ENCODE results near the gene DIRAS1.
"Not testable (repeated sequence)": the region's sequence is repeated elsewhere in the genome, so short reads cannot be mapped to it uniquely, and the experiment has no call there.

The DIRAS1 gene

DNA sequence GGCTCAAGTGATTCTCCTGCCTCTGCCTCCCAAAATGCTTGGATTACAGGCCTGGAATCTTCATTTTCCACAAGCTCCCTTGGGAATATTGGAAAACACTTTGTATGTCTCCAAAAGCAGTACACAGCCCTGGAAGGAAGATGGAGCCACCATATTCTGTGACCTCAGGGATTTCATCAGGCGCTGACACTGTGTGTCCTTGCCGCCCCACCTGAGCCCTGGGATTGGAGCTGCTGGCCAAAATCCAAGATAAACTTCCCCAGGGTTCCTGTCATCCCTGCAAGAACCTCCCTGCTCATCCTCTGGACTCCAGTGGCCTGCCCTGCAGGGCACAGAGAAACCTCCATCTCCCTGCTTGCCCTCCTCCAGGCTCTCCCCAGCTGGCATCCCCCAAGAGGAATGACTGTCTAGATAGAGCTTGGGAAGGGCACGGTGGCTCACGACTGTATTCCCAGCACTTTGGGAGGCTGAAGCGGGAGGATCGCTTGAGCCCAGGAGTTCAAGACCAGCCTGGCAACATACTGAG, 17.4 kb downstream of the DIRAS1 start:
- DNase-seq = no peak

DNA sequence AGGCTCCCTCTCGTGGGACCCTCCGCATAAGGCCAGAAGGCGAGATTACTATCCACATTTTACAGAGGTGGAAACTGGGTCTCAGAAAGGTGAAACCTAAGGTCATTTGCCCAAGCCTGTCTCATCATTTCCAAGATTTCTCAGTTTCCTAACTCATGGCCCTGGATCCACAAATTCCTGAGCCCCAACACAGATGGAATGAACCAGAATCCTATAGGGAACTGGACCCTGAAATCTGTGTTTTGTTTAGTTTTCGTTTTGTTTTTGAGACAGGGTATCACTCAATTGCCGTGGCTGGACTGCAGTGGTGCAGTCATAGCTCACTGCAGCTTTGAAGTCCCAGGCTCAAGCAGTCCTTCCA, 18.1 kb downstream of the DIRAS1 start:
- no peak for DNase-seq

DNA sequence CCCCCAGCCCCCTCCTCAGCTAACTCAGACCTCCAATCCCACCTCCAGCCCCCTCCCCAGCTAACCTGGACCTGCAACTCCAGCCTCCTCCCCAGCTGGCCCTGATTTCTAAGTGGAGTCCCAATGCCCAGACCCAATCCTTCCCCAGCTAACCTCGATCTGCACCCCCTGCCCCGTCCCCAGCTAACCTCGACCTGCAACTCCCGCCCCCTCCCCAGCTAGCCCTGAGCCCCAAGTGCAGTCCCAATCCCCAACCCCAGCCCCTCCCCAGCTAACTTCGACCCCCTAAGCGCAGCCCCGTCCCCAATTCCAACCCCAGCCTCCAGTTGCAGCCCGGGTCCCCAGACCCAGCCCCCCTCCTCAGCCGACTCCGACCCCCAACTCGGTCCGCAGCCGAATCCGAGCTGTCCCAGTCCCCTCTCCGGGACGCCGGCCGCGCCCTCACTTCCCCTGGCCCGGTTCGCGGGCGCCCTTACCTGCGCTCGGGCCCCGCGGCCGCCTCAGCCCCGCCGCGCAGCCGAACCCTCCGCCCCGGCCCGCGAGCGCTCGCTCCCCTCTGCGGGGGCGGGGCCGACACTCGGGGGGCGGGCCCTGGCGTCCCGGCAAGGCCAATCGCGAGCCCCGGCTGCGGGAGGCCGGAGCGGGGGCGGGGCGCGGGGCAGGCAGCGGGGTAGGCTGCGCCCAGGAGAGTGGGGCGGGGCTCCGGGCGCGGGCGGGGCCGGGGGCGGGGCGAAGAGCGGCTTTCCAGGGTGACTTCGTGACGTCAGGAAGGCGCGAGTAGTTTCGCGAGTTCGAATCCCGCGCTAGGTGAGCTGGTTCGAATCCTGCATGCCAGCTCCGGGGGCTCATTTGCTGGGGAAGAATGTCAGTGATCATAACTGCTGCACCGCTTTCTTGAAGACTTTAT, 18.7 kb downstream of the DIRAS1 start, which contains the start of gene GNG7:
Gene GNG7, minus strand, starts transcription at position 525 of the 907 bp plus-strand sequence. CDS start 182,006 bp downstream, outside the sequence.
- no peak for DNase-seq

DNA sequence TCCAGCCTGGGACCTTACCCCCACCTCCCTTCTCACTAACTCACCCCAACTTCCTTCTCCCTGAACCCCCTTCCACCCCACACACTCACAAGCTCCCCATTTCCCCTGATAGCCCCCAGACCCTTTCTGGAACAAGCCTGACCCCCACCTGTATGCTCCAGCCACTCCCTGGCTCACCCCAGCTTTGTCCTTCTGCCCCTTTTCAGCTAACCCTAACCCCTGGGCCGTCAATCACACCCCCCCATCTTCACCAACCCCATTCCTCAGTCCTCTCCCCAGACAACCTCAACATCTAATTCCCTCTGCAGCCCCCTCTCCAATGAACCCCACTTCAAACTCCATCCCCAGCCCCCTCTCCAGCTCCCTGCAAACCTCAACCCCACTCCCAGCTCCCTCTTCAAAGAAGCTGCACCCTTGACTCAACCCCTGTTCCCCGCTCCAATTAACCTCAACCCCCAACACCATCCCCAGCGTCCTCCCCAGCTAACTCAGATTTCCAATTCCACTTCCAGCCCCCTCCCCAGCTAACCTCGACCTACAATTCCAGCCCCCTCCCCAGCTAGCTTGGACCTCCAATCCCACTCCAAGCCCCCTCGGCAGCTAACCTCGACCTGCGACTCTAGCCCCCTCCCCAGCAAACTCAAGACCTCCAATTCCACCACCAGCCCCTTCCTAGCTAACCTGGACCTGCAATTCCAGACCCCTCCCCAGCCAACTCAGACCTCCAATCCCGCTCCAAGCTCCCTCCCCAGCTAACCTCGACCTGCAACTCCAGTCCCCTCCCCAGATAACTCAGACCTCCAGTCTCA, 19.6 kb downstream of the DIRAS1 start:
- no peak for DNase-seq

DNA sequence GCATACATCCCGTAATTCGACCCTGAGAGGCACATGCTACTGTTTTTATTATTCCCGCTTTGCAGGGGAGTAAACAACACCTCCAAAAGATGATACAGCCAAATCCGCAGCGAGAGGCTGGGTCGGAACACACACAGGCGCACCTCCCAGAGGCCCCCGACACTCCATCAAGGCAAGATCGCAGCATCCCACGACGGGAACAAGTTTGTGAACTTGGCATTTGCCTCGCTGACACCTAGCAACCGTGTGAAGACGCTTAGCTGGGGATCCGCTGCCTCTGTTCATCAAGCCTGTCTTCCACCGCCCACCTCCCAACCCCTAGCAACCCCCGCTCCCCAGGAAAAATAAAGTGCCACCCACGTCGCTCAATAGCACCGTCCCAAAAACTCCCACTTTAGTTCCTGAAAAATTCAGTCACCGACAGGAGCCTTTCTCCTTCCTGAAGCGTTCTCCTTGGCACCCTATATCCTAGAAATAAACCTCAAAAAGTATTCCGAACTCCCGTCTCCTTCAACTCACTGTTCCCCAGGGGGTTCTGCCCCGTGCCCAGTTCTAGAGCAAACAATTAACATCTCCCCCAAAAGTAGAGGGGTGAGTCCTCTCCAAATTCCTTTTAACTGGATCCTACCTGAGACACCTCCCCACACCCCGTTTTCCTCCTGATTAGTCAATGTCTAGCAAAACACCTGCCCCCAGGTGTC, 20.4 kb downstream of the DIRAS1 start:
- DNase-seq = no peak

DNA sequence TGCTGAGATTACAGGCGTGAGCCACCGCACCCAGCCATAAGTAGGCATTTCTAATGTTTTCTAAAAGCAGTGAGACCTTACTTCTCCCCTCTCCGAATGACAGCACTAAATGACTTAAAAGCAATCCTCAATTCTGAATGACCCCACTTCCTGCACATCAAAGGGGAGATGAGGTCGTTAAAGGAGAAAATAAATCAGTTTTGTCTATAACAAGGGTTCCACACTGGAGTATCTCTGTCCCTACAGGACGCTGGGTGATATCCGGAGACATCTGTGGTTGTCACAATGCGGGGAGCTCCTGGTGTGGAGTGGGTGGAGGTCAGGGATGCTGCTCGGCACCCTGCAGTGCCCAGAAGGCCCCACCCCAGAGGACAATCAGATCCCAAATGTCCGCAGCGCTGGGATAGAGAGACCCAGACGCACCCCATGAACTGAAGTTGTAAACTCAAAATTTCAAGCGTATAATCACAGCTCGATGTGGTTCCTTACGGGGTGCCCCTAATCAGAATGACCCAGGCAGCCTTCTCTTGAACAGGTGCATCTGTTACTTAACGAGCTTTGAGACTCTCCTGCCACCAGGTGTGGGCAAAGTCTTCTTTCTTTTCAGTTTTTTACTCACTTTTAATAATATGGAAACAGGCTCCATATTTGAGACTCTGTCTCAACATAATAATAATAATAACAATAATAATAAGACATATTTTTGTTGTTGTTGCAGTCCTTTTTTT, 21.6 kb downstream of the DIRAS1 start:
- DNase-seq = no peak

DNA sequence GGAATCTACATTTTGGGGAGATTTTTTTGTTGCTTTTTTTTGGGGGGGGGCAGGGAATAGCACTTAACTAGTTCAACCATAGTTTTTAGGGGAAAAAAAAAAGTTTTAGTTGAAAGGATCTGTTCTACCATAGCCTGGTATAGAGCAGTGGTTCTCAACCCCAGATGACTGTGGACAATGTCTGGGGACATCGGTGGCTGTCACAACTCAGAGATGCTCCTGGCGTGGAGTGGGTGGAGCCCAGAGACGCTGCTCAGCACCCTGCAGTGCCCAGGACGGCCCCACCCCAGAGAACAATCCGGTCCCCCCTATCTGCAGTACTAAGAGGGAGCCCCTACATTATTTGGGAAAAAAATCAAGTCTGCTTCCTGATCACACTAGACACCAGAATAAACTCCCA, 27.0 kb downstream of the DIRAS1 start:
- no peak for DNase-seq

DNA sequence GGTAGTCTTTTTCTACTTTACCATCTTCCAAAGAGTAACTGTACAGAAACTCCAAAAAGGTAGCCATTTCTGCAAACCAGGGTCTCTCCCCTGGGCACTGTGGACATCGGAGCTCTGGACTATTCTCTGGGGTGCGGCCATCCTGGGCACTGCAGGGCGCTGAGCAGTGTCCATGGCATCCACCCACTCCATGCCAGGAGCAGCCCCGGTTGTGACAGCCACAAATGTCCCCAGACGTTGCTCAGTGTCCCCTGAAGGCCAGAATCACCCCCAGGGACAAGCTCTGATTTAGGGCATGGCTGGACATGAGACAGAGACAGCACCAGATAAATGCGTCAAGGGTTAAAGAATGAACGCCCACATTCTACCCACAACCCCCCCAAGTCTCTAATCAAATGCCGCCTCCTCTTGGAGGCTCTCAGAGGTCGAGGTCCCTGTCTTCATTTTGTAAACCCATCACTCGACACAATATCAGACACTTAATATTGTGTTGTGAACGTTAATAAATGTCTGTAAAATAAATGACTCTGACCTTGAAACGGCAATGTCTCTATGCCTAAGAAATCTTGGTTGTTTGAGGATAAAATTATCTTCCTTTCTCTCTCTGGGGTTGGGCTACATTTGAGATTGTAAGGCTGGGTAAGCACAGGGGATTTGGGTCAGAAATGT, 27.5 kb downstream of the DIRAS1 start:
- DNase-seq = no peak

DNA sequence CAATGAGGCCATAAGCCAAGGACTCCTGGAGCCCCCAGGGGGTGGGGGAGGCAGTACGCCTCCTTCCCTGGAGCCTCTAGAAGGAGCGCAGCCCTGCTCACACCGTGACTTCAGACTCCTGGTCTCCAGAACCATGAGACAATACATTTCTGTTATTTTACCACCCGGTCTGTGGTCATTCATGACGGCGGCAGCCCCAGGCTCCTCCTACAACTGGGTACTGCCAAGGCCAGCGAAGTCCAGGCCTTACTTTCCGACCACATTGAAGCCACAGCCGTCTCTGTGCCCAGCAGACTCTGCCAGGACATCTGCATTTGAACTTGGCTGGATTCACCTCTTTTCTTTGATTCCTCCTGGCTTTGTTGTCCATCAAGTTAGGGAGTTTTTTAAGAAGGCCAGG, 29.2 kb downstream of the DIRAS1 start:
- no peak for DNase-seq

DNA sequence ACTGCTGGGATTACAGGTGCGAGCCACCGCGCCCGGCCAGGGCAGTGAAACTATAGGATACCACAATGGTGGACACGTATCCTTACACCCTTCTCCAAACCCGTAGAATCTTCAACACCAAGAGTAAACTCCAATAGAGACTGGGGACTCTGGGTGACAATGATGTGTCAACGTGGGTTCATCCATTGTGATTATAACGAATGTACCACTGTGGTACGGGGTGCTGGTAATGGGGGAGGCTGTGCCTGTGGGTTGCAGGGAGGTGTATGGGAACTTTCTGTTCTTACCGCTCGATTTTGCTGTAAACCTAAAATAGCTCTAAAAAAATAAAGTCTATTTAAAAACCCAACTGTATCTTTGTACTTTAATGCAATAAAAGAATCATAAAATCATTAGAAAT, 30.3 kb downstream of the DIRAS1 start:
- no peak for DNase-seq

DNA sequence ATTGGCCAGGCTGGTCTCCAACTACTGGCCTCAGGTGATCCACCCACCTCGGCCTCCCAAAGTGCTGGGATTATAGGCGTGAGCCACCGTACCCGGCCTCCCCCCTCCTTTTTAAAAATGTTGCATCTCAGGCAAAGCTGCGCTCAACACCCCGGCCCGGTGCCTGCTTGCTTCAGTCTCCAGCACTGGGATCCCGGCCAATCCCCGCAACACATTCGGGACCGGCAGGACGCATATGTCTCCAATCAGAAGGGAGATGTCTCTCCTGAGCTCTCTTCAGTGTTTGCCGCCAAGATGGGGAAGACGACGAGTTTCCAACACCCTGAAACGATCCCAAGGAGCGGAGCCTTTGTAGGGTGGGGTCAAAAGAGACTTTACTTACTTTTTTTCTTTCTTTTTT, 34.8 kb downstream of the DIRAS1 start:
- no peak for DNase-seq

DNA sequence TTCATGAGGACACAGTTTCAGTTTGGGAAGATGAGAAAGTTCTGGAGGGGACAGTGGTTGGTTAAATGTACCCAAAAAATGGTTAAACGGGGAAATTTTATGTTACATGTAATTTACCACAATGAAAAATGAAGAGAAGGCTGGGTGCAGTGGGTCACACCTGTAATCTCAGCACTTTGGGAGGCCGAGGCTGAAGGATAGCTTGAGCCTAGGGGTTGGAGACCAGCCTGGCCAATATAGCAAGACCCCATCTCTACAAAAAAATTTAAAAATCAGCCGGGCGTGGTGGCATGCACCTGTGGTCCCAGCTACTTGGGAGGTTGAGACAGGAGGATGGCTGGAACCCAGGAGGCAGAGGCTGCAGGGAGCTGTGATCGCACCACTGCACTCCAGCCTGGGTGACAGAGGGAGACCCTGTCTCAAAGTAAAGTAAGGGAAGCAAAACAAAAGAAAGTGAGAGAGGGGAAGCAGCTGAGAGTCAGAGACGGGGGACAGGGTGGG, 35.9 kb downstream of the DIRAS1 start:
- no peak for DNase-seq

DNA sequence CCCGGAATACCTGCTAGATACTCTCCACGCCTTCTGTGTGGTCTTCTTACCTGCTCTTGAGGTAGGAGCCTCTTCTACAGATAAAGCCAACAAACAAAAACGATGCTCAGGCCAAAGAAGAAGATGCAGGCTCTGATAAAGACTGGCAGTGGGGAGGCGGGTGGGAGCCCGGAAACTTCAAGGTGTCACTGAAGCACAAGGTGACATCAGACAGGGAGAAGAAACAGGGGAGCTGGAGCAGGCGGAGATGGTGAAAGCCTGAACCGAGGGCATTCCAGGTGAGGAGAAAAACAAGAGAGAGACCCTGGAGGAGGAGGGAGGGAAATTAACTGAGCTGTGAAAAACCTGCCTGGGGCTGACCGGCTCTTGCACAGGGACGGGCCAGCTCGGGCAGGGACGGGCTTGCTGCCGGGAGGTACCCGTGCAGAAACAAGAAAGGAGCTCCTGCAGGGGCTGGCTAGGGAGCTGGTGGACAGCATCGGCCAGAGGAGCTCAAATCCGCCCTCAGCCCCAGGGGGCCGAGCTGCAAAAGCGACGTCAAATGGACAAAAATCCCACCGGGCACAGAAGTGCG, 37.7 kb downstream of the DIRAS1 start:
- DNase-seq = no peak

DNA sequence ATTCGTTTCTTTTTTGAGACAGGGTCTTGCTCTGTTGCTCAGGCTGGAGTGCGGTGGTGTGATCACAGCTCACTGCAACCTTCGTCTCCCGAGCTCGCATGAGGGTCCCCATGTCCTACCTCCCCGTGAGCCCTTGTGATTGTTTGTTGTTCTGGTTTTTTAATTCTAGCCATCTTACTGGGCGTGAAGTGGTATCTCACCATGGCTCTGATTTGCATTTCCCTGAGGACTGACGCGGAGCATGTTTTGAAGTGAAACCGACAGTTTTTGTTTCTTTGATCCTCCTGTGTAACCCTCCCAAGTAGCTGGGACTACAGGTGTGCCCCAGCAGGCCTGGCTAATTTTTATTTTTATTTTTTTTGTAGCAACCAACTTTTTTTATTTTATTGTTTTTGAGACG, 40.4 kb downstream of the DIRAS1 start:
- no peak for DNase-seq

DNA sequence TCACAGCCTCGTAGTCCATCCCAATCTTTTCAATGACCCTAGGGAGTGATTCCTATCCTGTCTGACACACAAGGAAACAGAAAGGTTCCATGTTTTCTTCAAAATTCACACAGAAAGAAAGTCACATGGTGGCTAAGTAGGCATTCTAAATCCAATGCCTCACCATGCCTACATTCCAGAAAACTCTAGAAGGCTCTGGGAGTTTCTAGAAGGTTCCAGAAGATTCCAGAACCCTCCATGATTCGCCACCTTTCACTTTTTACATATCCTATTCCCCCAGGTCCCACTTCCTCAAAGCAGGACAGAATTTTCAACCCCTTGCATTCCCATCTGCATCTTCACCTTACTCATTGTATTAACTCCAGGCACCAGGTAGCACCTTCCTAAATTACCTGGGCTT, 41.7 kb downstream of the DIRAS1 start:
- no peak for DNase-seq

DNA sequence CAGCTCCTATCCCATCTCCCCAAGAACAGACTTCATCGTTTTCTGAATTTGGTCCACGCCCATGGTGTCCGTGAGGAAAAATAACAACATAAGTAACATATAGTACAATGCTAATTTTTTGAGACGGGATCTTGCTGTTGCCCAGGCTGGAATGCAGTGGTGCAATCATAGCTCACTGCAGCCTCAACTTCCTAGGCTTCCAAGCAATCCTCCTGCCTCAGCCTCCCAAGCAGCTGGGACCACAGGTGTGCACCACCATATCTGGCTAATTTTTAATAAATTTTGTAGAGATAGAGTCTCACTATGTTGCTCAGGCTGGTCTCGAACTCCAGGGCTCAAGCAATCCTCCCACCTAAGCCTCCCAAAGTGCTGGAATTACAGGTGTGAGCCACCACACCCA, 42.2 kb downstream of the DIRAS1 start:
- DNase-seq = not testable (repeated sequence)

DNA sequence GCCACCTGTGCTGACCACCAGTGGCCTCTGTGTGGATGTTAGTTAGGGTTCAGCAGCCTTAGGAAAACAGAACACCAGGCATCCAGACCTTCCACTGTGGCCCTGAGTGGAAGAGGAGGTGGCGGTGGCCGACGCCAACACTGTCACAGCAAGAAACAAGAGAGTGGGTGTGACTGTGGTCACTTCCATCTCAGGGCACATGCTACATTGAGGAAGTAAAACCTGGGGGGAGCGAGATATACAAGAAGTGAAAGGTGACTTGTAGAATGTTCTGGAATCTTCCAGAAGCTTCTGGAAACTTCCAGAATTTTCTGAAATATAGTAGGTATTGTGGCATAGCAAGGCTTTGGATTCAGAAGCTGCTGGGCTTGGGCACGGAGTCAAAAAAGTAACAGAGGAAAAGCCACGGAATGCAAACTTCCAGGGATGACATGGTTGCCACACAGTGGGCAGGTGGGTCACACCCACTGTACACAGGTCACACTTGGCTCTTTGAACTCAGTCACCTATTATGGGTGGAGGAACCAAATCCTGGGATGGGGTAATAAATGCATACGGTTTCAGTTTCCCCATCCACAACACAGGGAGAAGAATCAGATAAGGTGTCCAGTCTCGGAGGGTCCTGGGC, 43.0 kb downstream of the DIRAS1 start:
- no peak for DNase-seq

DNA sequence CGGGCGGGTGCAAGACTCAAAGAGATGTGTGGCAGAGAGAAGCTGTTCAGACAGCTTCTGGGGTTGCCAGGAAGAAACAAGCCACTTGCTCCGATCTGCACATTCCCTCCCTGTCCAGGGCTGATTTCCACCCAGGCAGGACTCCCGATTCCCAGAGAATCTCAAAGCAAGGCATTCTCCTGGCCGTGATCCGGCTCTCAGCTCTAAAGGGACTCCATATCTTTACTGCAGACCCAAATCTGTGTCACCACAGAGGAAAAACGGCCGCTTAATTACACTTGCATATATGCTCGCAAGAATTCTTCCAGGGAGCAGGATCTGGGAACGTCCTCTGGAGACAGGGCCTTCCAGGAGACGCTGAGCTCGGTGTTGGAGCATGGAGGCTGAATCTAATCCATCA, 44.3 kb downstream of the DIRAS1 start:
- no peak for DNase-seq

DNA sequence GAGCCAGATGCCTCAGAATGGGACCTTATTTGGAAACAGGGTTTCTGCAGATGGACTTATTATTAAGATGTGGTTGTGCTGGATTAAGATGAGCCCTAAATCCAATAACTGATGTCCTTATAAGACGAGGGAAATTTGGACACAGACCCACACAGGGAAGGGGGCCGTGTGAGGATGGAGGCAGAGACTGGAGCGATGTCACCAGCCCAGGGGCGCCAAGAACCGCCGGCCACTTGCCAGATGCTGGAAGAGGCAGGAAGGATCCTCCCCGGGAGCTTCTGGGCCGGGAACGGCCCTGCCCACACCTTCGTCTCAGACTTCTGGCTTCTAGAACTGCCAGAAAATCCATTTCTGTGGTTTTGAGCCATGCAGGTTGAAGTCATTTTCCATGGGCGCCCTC, 45.3 kb downstream of the DIRAS1 start:
- DNase-seq = no peak

DNA sequence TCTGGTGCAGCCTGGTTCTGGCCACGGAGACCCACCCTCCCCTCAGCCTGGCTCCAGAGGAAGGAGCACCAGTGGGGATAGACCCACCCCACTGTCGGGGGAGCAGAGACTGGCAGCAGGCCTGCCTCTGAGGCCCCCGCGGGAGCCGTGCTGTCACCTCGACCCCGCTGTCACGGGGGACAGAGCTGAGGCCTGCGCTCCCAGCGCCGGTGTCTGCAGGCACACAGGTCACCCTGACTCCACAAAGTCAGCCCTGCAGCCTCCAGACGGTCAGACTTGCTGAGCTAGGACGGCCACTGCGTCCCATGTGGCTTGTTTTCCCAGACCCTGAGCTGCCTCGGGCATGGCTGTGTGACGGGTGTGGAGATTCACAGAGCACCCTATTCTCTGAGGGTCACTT, 51.0 kb downstream of the DIRAS1 start:
- DNase-seq = no peak

All from NCI-H2107 (cell line).